Natural killer cell treated with Interleukin-12 subunit alpha and Interleukin-12 subunit beta and Interleukin-15 and Interleukin-18, amount 100 ng/mL, for 72 hours (primary cell): ENCODE results near the gene FLNC. TPM values are rescaled to one million over a fixed set of nuclear protein-coding genes. Genes with fewer than 3 reads are reported as not detected.

Source experiments
- ATAC-seq, 2 donors: fragments of 150-1000 bp; cut with Tn5 transposase in 1 of 2; sonication (Bioruptor Pico), chemical (Tn5 transposase) in 1 of 2; 2 replicates each; pipeline ENCODE4 v1.10.0; 2021
- DNase-seq: peaks from one replicate; pipeline ENCODE4 v3.0.0; 2022; ENCODE audit warnings: low spot score
- H3K27ac Mint-ChIP-seq, 2 donors: 1 replicate in 1 of 2; 2 replicates in 1 of 2; pipeline ENCODE4 v1.8.0; 2022; ENCODE audit warnings: mixed read lengths in 2 of 2, mild to moderate bottlenecking in 1 of 2, moderate library complexity in 1 of 2
- H3K27me3 Mint-ChIP-seq, 2 donors: 1 replicate in 1 of 2; 2 replicates in 1 of 2; pipeline ENCODE4 v1.8.0; 2022; ENCODE audit warnings: mixed read lengths in 2 of 2
- H3K36me3 Mint-ChIP-seq: one replicate; pipeline ENCODE4 v1.8.0; 2022; ENCODE audit warnings: mixed read lengths
- H3K4me1 Mint-ChIP-seq, 2 donors: 1 replicate in 1 of 2; 2 replicates in 1 of 2; pipeline ENCODE4 v1.8.0; 2022; ENCODE audit warnings: low read depth in 2 of 2, mixed read lengths in 2 of 2, mild to moderate bottlenecking in 1 of 2
- H3K4me3 Mint-ChIP-seq: one replicate; pipeline ENCODE4 v1.8.0; 2022; ENCODE audit warnings: mixed read lengths
- H3K9me3 Mint-ChIP-seq: 2 replicates; pipeline ENCODE4 v1.8.0; 2022; ENCODE audit warnings: mixed read lengths
- total RNA-seq, 2 donors: library from RNA; stranded (reverse); gene quantifications; one replicate each; pipeline ENCODE4 v1.2.3, GENCODE V29; 2022

FLNC gene
- total RNA-seq, 2 donors from 2014 or later = not detected

GRCh38 chr7:128874140-128875031 is 44.2 kb downstream of the FLNC start:
- ATAC-seq (no peak), DNase-seq (no peak)
- Mint-ChIP-seq H3K4me1 (peaks cover 0 to 6% of the 10 kb centered on the region in 2 donors), H3K27ac (no peak overlapping the region), H3K36me3 (no peaks in the 10 kb centered on the region), H3K9me3 (no peaks in the 10 kb centered on the region), H3K4me3 (no peak overlapping the region), H3K27me3 (no peaks in the 10 kb centered on the region)

GRCh38 chr7:128875523-128875948 is 45.3 kb downstream of the FLNC start:
- peaks cover 0 to under 1% of the 10 kb centered on the region in 2 donors for H3K4me1 Mint-ChIP-seq
- ATAC-seq (no peak), DNase-seq (no peak)
- no peak overlapping the region for H3K4me3 Mint-ChIP-seq
- no peaks in the 10 kb centered on the region for H3K36me3 Mint-ChIP-seq
- H3K9me3 Mint-ChIP-seq = no peaks in the 10 kb centered on the region
- H3K27ac Mint-ChIP-seq = no peak overlapping the region
- no peaks in the 10 kb centered on the region for H3K27me3 Mint-ChIP-seq

- Mint-ChIP-seq H3K4me1 (no peaks in the 10 kb centered on the region), H3K9me3 (no peaks in the 10 kb centered on the region), H3K4me3 (no peak overlapping the region), H3K27me3 (no peaks in the 10 kb centered on the region), H3K27ac (no peak overlapping the region), H3K36me3 (no peaks in the 10 kb centered on the region)
- no peak for ATAC-seq
- no peak for DNase-seq
Measured at GRCh38 chr7:128876127-128876526, 45.9 kb downstream of the FLNC start.

- Mint-ChIP-seq H3K27ac (no peak overlapping the region), H3K4me3 (no peak overlapping the region), H3K9me3 (no peaks in the 10 kb centered on the region), H3K27me3 (no peaks in the 10 kb centered on the region), H3K4me1 (no peaks in the 10 kb centered on the region), H3K36me3 (no peaks in the 10 kb centered on the region)
- DNase-seq = no peak
- ATAC-seq = no peak
Measured at GRCh38 chr7:128876586-128876977, 46.4 kb downstream of the FLNC start.

GRCh38 chr7:128876978-128877755 is 47.0 kb downstream of the FLNC start:
- H3K4me3 Mint-ChIP-seq = no peak overlapping the region
- no peaks in the 10 kb centered on the region for H3K27me3 Mint-ChIP-seq
- H3K9me3 Mint-ChIP-seq = no peaks in the 10 kb centered on the region
- no peak overlapping the region for H3K27ac Mint-ChIP-seq
- ATAC-seq (no peak), DNase-seq (no peak)
- H3K36me3 Mint-ChIP-seq = no peaks in the 10 kb centered on the region
- no peaks in the 10 kb centered on the region for H3K4me1 Mint-ChIP-seq

GRCh38 chr7:128877756-128878120 is 47.5 kb downstream of the FLNC start:
- no peak overlapping the region for H3K4me3 Mint-ChIP-seq

GRCh38 chr7:128878226-128879105 is 48.3 kb downstream of the FLNC start:
- no peak overlapping the region for H3K4me3 Mint-ChIP-seq
- no peak overlapping the region for H3K27ac Mint-ChIP-seq
- H3K27me3 Mint-ChIP-seq = no peaks in the 10 kb centered on the region
- no peak for DNase-seq
- no peaks in the 10 kb centered on the region for H3K9me3 Mint-ChIP-seq
- H3K4me1 Mint-ChIP-seq = no peaks in the 10 kb centered on the region
- no peak for ATAC-seq
- H3K36me3 Mint-ChIP-seq = no peaks in the 10 kb centered on the region

More at GRCh38 chr7:128877756-128878120, 47.5 kb downstream of the FLNC start:
- Mint-ChIP-seq H3K27ac (no peak overlapping the region), H3K4me1 (no peaks in the 10 kb centered on the region), H3K36me3 (no peaks in the 10 kb centered on the region), H3K9me3 (no peaks in the 10 kb centered on the region), H3K27me3 (no peaks in the 10 kb centered on the region)
- no peak for DNase-seq
- no peak for ATAC-seq

- DNase-seq (no peak), ATAC-seq (no peak)
- Mint-ChIP-seq H3K4me3 (no peak overlapping the region), H3K4me1 (no peaks in the 10 kb centered on the region), H3K27ac (no peak overlapping the region), H3K9me3 (no peaks in the 10 kb centered on the region), H3K27me3 (no peaks in the 10 kb centered on the region), H3K36me3 (no peaks in the 10 kb centered on the region)
Measured at GRCh38 chr7:128879461-128879938, 49.3 kb downstream of the FLNC start.

GRCh38 chr7:128879939-128880746 is 49.9 kb downstream of the FLNC start:
- no peaks in the 10 kb centered on the region for H3K4me1 Mint-ChIP-seq
- no peaks in the 10 kb centered on the region for H3K27me3 Mint-ChIP-seq
- ATAC-seq (peak in 1 of 2 donors; percentile 41), DNase-seq (no peak)
- H3K36me3 Mint-ChIP-seq = no peaks in the 10 kb centered on the region
- H3K9me3 Mint-ChIP-seq = no peaks in the 10 kb centered on the region
- no peak overlapping the region for H3K4me3 Mint-ChIP-seq
- H3K27ac Mint-ChIP-seq = no peak overlapping the region

- Mint-ChIP-seq H3K27me3 (peaks cover 0 to 3% of the 10 kb centered on the region in 2 donors), H3K36me3 (no peaks in the 10 kb centered on the region), H3K27ac (no peak overlapping the region), H3K9me3 (no peaks in the 10 kb centered on the region), H3K4me3 (no peak overlapping the region), H3K4me1 (no peaks in the 10 kb centered on the region)
- ATAC-seq (no peak), DNase-seq (no peak)
Measured at GRCh38 chr7:128880791-128881457, 50.7 kb downstream of the FLNC start.

- Mint-ChIP-seq H3K4me1 (no peaks in the 10 kb centered on the region), H3K36me3 (no peaks in the 10 kb centered on the region), H3K27ac (no peak overlapping the region), H3K4me3 (no peak overlapping the region), H3K27me3 (peaks cover 0 to 3% of the 10 kb centered on the region in 2 donors), H3K9me3 (no peaks in the 10 kb centered on the region)
- no peak for ATAC-seq
- DNase-seq = no peak
Measured at GRCh38 chr7:128881458-128882125, 51.4 kb downstream of the FLNC start.

- H3K4me1 Mint-ChIP-seq = no peaks in the 10 kb centered on the region
- no peak for ATAC-seq
- H3K9me3 Mint-ChIP-seq = no peaks in the 10 kb centered on the region
- H3K27me3 Mint-ChIP-seq = peaks cover 0 to 3% of the 10 kb centered on the region in 2 donors
- DNase-seq = no peak
- no peak overlapping the region for H3K4me3 Mint-ChIP-seq
- no peaks in the 10 kb centered on the region for H3K36me3 Mint-ChIP-seq
- H3K27ac Mint-ChIP-seq = no peak overlapping the region
Measured at GRCh38 chr7:128882134-128882533, 51.9 kb downstream of the FLNC start.
